ENCODE measurements around the gene TMEM256.

DNA sequence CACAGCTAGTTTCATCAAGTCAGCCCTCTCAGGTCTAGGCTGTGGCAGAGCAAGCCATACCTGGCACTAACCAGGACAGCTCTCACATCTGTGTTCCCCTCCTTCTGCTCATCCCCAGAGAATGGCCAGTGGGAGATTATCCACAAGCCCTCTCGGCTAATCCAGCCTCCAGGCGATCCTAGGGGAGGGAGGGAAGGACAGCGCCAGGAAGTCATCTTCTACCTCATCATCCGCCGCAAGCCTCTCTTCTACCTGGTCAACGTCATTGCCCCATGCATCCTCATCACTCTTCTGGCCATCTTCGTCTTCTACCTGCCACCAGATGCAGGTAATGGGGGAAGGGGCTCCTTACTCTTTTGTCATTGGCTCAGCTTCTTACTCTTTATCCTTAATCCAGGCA, 44.6 kb upstream of the TMEM256 start:
- no peak for TF ChIP-seq CTCF (IDR thresholded peaks at IDR 0.05; ENCODE audit: poor library complexity, severe bottlenecking)
- TF ChIP-seq EZH2 (IDR thresholded peaks at IDR 0.05; ENCODE audit: borderline replicate concordance, insufficient read depth, low read length, poor library complexity, severe bottlenecking): no peak
- TF ChIP-seq MXI1 (conservative IDR thresholded peaks at IDR 0.05; ENCODE audit: poor library complexity, severe bottlenecking): no peak
- TF ChIP-seq RAD21 (conservative IDR thresholded peaks at IDR 0.05): no peak
- TF ChIP-seq, protein P1, sequence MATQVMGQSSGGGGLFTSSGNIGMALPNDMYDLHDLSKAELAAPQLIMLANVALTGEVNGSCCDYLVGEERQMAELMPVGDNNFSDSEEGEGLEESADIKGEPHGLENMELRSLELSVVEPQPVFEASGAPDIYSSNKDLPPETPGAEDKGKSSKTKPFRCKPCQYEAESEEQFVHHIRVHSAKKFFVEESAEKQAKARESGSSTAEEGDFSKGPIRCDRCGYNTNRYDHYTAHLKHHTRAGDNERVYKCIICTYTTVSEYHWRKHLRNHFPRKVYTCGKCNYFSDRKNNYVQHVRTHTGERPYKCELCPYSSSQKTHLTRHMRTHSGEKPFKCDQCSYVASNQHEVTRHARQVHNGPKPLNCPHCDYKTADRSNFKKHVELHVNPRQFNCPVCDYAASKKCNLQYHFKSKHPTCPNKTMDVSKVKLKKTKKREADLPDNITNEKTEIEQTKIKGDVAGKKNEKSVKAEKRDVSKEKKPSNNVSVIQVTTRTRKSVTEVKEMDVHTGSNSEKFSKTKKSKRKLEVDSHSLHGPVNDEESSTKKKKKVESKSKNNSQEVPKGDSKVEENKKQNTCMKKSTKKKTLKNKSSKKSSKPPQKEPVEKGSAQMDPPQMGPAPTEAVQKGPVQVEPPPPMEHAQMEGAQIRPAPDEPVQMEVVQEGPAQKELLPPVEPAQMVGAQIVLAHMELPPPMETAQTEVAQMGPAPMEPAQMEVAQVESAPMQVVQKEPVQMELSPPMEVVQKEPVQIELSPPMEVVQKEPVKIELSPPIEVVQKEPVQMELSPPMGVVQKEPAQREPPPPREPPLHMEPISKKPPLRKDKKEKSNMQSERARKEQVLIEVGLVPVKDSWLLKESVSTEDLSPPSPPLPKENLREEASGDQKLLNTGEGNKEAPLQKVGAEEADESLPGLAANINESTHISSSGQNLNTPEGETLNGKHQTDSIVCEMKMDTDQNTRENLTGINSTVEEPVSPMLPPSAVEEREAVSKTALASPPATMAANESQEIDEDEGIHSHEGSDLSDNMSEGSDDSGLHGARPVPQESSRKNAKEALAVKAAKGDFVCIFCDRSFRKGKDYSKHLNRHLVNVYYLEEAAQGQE (IDR thresholded peaks at IDR 0.05; ENCODE audit: borderline replicate concordance): no peak
- TF ChIP-seq POLR2AphosphoS5 (IDR thresholded peaks at IDR 0.05): no peak
